ENCODE results near the gene RAB17. TPM values are rescaled to one million over a fixed set of nuclear protein-coding genes. Genes with fewer than 3 reads are reported as not detected.

The RAB17 gene
- total RNA-seq, 1 donor, result 0.43 TPM

DNA sequence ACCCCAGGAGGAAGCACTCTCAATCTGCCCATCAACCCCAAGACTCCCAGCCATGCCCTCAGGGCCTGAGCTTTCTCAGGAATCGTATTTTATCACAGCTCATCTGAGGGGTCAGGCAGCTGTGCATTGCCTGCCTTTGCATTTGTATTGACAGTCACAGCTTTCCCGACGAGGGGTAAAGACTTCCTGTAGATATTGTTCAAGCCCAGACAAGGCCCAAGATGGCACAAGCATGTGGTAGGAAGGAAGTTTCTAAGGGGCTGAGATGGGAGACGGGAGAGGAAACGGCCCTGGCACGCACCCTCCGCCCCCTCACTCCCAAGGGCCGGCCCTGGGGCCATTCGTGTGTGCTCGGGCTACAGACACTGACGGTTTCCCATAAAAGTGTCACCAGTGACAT lies 58.4 kb downstream of the RAB17 start:
- TF ChIP-seq, protein P1, sequence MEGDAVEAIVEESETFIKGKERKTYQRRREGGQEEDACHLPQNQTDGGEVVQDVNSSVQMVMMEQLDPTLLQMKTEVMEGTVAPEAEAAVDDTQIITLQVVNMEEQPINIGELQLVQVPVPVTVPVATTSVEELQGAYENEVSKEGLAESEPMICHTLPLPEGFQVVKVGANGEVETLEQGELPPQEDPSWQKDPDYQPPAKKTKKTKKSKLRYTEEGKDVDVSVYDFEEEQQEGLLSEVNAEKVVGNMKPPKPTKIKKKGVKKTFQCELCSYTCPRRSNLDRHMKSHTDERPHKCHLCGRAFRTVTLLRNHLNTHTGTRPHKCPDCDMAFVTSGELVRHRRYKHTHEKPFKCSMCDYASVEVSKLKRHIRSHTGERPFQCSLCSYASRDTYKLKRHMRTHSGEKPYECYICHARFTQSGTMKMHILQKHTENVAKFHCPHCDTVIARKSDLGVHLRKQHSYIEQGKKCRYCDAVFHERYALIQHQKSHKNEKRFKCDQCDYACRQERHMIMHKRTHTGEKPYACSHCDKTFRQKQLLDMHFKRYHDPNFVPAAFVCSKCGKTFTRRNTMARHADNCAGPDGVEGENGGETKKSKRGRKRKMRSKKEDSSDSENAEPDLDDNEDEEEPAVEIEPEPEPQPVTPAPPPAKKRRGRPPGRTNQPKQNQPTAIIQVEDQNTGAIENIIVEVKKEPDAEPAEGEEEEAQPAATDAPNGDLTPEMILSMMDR (IDR thresholded peaks at IDR 0.05; ENCODE audit: insufficient read depth, low read depth, low read length), result no peak
- no peak overlapping the region for H3K4me3 ChIP-seq (ENCODE audit: low read depth, low read length)
- no peak for DNase-seq (ENCODE audit: low read depth)

DNA sequence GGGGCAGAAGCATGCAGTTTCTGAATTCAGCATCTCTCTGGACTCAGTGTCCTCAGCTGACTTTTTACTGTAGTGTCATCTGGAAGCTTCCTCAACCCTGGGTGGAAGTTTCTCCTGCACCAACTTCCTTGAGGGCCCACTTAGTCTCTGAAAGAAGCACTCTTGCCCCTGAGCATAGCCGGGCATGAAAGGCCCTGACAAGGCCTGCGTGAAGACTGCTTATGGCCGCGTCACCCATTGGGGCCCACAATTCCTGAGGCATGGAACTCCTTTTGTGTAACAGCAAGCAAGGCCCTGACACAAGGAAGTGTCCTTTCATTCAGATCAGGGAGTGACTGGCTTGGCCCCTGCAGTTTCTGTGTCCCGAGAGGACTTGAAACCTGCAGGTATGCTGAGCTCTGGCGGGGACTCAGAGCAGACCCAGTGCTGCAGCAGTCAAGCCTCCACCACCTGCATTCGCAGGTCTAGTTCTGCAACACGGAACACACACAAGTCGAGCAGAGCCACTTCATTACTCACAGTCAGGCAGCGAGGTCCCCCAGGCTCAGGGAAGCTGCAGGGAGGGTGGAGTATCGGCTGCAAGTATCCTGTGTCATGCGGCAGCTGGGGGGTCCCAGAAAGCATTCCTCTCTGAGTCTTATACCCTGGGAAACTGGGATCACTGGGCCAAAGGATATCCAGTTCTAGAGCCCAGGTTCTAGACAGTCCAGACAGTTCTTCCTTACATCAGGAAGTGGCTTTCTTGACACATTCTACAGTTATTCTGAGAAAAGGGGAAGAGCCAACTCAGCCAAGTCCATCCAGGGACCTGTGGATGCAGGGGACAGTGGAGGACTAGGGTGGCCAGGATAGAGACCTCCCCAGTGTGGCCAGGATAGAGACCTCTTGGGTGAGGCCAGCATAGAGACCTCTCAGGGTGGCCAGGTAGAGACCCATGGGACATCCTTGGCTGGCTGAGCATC lies 59.8 kb downstream of the RAB17 start:
- TF ChIP-seq, protein P1 (IDR thresholded peaks at IDR 0.05; ENCODE audit: insufficient read depth, low read depth, low read length), result no peak
- DNase-seq (ENCODE audit: low read depth), result no peak
- no peak overlapping the region for H3K4me3 ChIP-seq (ENCODE audit: low read depth, low read length)

DNA sequence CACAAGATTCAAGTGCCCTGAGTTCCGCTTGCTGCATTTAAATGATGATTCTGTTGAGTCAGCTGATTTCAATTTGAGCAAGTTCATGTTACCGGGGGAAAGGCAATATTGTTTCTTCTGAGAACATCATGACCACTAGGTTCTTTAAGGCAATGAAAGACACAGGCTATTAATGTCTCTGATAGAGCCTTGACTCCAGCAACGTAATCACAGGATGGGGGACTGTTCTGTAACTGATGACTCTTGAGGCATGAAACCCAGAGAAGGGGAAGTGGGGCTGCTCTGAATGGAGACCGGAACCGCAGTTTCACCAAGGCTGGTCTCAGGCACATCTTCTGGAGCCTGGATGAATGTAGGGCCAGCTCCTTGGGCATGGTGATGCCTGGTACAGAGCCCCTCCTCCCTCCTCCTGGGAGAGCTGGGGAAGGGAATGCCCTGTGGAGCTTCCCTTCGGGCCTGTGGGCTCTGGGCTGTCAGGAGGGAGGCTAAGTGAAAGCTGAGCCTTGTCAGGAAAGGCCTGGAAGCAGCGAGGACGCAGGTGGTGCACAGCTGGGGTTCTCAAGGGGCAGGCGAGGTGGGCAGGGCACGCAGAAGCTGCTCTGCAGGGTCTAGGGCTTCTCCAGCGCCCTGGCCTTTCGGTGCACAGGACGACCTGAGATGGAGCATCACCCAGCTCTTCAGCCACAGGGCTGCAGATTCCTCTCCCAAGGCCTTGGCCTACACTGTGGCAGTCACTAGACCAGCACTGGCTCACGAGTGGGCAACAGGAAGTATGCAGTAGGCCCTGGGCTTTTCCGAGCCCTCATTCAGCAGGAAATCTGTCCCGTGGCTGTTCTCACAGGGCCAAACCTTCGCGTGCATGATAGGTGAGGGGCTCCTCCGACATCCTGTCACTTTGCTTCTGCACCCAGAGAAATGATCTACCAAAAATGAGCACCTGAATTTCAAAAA lies 60.8 kb downstream of the RAB17 start:
- TF ChIP-seq, protein P1 (IDR thresholded peaks at IDR 0.05; ENCODE audit: insufficient read depth, low read depth, low read length), result no peak

DNA sequence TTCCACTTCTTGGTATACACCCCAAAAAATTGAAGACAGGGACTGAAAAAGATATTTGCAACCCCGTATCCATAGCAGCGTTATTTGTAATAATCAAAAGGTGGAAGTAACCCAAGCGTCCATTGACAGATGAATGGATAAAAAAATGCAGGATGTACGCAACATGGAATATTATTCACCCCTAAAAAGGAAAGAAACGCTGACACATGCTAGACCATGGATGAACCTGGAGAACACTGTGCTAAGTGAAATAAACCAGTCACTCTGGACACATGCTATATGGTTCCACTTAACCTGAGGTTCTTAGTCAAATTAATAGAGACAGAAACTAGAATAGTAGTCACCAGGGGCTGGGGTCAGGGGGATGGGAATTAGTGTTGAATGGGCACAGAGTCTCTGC lies 62.8 kb downstream of the RAB17 start:
- TF ChIP-seq, protein P1 (IDR thresholded peaks at IDR 0.05; ENCODE audit: insufficient read depth, low read depth, low read length), result no peak
- H3K4me3 ChIP-seq (ENCODE audit: low read depth, low read length), result no peak overlapping the region
- no peak for DNase-seq (ENCODE audit: low read depth)

More for the DNA sequence above, 60.8 kb downstream of the RAB17 start:
- H3K4me3 ChIP-seq (ENCODE audit: low read depth, low read length), result no peak overlapping the region
- DNase-seq (ENCODE audit: low read depth), result no peak

DNA sequence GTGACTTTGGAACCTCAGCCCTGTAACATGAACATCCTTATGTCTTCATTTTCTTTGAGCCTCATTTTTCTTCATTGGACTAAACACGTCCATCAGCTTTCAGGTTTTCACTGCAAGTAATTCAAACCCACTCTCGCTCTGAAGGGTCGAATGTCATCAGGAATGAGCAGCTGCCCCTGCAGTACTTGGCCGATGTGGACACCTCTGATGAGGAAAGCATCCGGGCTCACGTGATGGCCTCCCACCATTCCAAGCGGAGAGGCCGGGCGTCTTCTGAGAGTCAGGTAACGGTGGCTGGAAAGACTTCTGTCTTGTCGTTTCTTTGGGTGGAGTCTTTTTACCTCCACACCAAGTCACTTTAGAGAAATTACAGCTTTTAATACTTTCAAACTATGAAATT lies 63.3 kb downstream of the RAB17 start:
- H3K4me3 ChIP-seq (ENCODE audit: low read depth, low read length), result no peak overlapping the region
- TF ChIP-seq, protein P1 (IDR thresholded peaks at IDR 0.05; ENCODE audit: insufficient read depth, low read depth, low read length), result no peak
- no peak for DNase-seq (ENCODE audit: low read depth)

DNA sequence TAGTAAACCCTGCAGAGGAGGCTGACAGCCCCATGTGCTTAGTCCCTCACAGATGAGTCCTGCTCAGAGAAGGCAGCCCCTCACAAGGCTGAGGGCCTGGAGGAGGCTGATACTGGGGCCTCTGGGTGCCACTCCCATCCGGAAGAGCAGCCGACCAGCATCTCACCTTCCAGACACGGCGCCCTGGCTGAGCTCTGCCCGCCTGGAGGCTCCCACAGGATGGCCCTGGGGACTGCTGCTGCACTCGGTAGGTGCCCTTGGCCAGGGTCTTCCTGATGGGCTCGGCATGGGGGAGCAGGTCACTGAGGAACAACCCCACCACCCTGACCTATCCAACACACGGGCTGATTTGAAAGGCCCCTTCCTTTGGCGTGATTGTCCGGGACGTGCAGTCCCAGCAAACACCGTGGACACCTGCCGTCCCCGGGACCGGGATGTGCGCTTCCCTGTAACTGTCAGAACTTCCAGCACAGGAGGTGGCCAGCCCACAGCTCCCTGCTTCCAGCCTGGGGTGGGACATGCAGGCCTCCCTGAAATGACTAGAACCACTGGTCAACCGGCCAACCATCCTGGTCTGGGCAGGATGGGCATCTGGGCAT lies 64.9 kb downstream of the RAB17 start:
- no peak overlapping the region for H3K4me3 ChIP-seq (ENCODE audit: low read depth, low read length)

More for the DNA sequence above, 64.9 kb downstream of the RAB17 start:
- TF ChIP-seq, protein P1 (IDR thresholded peaks at IDR 0.05; ENCODE audit: insufficient read depth, low read depth, low read length), result no peak
- DNase-seq (ENCODE audit: low read depth), result no peak
